SHP77 treated with DMSO at 0.1 percent for 48 hours (cell line): ENCODE measurements around the gene OSBPL3.

ENCODE experiments used
- DNase-seq: peaks from one replicate; lab custom pipeline; 2025; lab: John Stamatoyannopoulos, UW

OSBPL3 gene

GRCh38 chr7:24828891-24829661 is 150.9 kb downstream of the OSBPL3 start:
- DNase-seq: no peak

- DNase-seq: no peak
These were observed 152.4 kb downstream of the OSBPL3 start for GRCh38 chr7:24827589-24827988.

GRCh38 chr7:24827027-24827426 is 153.0 kb downstream of the OSBPL3 start:
- no peak for DNase-seq

DNA sequence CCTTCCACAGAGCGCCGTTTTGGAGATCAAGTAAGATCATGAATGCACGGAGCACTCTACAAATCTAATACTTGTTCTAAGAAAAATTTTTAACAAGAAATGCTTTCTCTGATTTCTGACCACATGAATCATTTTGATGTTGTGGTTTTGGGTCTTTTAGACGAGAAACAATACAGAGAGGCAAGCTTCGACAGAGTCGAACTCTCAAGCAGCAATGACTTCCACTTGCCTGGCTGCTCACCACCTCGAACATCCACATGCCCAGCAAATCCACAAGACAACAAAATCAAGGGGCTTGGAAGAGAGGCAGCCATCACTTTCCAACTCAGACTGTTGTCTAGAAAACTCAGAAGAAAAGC is 153.3 kb downstream of the OSBPL3 start:
- no peak for DNase-seq

DNA sequence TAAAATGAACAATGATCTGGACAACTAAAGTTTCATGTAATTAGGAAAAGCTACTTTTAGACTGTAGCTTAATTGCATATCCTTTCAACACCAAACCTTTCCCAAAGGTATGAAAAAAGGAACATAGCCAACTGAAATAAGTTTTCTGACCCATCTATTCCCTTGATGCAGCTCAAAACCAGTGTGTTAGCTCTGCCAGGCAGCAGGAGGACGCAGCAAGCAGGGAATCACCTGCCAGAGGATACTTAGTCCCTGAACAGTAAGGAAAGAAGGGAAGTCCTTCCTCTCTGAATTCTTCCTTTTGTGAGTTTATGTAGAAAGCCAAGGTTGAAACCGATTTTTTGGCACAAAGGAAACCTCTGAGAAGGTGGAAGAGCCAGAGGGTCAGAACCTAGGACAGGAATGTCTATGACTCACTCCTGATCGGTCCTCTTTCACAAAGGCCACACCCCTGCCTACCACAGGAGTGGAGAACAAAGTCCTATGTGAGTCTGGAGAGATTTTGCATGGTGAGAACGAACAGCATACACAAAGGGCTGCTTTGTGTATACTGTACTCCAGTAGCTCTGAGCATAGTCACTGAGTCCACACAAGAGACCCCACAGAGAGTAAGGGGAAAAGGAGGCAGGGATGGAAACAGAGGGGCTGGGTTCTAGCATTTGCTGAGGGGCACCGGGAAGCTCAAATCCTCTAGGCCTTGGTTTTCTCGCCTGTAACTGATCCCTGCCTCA is 153.9 kb downstream of the OSBPL3 start:
- no peak for DNase-seq

- DNase-seq: no peak
These were observed 154.6 kb downstream of the OSBPL3 start for GRCh38 chr7:24825381-24825794.

GRCh38 chr7:24824896-24825295 is 155.1 kb downstream of the OSBPL3 start:
- DNase-seq: no peak

GRCh38 chr7:24824400-24824799 is 155.6 kb downstream of the OSBPL3 start:
- DNase-seq: no peak

GRCh38 chr7:24821754-24822054 is 158.3 kb downstream of the OSBPL3 start:
- DNase-seq: no peak

DNA sequence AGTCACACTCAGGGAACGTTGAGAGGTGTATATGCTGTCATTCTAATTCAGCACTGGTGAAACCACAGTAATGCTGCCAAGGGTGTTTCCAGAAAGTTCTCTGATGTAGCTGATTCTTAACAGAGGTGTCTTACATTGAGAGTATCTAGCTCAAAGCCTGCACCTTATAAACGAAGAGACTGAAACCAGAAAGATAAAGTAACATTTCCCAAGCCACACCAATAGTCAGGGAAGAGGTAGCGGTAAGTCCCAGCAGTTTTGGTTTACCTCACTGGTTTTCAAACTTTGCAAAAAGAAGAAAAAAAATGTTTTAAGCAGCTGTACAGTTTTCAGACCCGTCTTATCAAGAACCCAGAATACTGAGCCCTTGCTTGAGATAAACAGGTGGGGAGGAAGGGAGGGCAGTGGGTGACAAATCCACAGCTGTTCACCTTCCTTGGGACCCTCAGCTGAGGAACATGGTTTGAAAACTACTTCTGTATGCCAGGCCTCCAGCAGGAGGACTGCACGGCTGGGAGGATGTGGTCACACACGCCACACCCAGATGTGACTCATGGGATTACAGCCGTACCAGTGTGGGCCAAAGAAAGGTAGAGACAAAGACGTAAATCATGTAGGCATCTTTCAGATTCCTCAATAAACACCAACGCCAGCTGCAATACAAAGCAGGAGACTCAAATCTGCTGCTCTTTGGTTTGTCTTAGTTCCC is 158.8 kb downstream of the OSBPL3 start:
- no peak for DNase-seq

DNA sequence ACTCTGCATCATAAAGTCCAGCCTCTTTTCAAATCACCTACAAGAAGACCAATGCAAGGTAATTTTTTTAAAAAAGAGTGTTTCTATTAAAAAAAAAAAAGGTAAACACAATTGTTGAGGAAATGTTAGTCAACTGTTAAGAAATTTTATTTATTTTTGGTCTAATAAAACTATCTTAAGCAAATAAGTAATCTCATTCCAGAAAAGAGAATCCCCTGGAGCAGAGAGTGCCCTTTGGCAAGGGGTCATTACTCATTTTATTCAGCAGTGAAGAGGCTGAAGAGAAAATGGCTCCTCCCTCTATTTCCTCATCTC is 159.3 kb downstream of the OSBPL3 start:
- no peak for DNase-seq

- peak; percentile 55 for DNase-seq
These were observed 159.9 kb downstream of the OSBPL3 start for GRCh38 chr7:24819916-24820689.

DNA sequence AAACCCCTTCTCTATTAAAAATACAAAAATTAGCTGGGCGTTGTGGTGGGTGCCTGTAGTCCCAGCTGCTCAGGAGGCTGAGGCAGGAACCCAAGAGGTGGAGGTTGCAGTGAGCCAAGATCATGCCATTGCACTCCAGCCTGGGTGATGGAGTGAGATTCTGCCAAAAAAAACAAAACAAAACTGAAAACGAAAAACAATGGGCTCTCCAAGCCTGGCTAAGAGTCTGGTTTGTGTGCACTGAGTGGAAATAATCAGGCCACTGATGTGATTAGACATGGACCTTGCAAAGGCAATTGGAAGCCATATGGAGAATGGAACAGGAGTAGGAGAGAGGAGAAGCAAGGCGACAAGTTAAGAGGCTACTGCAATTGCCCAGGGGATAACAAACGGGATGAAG is 162.6 kb downstream of the OSBPL3 start:
- DNase-seq: no peak

DNA sequence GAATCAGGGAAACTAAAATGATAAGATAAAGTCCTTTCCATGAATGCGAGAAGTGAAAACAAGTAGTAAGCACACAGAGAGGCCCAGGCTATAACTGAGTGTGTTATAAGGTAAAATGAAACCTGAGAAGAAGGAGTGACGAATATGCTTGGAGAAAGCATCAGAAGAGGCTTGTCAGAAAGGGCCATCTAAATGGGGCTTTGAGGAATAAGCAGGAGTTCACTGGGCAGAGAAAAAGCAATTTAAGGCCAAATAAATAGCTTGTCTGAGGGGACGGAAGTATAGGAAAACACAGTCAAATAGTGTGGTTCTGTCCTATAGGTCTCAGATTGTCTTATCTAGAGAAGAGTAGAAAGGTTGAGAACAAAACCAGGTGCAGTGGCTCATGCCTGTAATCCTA is 163.1 kb downstream of the OSBPL3 start:
- no peak for DNase-seq

DNA sequence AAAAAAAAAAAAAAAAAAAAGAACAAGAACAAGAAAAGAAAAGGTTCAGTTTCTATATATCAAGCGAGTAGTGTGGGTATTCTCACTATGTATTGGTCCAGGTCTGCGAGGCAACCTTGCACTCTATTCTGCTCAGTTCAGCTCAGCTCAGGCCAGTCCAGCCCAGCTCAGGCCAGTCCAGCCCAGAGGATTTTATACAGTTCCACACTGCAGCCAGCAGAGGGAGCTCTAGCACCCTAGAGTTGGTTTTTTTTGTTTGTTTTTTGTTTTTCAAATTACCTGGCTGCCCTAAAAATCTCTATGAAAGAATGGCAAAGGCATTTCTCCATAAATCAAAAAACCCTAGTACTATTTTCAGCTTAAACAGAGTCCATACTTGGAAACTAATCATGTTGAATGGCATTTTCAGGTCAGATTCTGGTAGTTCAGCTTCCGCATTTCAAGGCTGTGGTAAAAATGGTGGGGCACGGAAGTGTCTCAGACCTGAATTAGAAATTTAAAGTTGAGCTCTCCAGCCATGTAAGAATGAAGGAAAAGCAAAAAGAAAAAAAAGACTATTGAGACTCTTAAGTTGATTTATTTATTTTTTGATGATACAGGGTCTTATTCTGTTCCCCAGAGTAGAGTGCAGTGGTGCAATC is 167.6 kb downstream of the OSBPL3 start:
- DNase-seq: peak; percentile 23

DNA sequence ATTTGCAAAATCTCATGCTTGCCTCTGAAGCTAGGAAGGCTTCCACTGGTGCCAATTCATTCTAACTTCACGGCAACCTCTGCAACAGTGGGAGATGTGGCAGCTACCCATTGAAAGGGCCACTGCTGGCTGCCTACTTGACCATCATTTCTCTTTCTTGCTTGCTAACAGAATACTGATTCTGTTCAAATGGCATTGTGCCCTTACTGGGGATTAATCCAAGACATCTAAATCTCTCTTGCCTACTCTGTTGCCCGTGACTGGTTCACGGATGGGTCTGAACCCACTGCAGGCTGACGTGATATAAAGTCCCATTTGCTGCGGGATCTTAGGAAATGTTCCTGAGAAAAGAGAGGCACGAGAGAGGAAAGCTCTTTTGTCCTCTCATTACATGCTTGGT is 171.5 kb downstream of the OSBPL3 start:
- DNase-seq: no peak

DNA sequence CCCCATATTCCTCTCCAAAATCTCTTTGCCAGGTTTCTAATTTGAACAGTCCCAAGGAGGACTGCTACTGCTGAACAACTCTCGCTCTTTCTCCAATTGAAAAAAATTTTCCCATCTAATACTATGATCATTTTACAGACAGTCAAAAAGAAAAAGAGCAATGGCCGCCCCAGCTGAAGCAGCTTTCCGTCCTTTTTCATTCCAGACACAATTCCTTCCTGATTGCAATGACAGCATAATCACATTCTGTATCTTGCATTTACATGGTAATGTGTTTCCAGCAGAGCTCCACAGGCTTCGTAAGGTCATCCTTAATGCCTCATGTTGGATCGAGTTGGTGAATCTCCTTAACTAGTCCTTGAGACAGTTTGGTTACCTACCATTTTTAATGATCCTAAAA is 177.7 kb downstream of the OSBPL3 start:
- no peak for DNase-seq

GRCh38 chr7:24801883-24802282 is 178.1 kb downstream of the OSBPL3 start:
- no peak for DNase-seq

GRCh38 chr7:24800667-24801066 is 179.3 kb downstream of the OSBPL3 start:
- no peak for DNase-seq

DNA sequence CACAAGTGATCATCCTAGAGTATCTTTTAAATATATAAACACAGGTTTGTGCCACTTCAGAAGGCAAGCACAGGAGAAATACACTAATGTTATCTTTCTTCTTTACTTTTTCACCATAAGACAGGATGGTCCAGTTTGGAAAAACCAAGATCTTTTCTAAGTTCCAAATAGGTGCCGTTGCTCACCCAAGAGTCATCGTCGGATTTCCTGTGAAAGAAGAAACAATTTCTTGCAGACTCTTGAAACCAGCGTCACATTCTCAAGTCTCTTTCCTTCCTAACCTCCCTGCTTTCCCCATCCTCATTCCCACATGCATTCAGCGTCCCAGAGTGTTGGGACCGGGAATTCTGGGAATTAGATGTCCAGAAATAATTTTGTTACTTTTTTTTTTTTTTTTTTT is 179.9 kb downstream of the OSBPL3 start:
- DNase-seq: no peak

DNA sequence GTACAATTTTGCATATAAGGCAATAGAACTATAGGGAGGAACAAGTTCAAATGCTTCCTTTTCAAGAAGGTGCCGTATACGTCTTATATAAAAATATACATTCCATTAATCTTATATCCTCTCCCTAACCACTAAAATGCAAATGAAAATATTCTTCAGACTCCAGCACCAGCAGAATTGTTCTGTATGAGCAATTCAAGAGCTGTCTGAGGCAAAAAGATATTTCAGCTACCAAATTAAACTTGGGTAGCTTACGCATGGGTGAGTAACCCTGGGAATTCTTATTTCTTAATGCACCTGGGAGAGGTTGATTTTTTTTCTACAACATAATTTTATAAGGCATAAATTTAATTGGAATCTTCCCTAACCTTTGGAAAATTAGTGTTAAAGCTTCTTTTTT is 180.5 kb downstream of the OSBPL3 start:
- DNase-seq: no peak

GRCh38 chr7:24798261-24798660 is 181.7 kb downstream of the OSBPL3 start:
- no peak for DNase-seq
